Glomerular visceral epithelial cell (primary cell): ENCODE measurements around the gene BBS10.
"Not testable (repeated sequence)": the region's sequence is repeated elsewhere in the genome, so short reads cannot be mapped to it uniquely, and the experiment has no call there.

Experiments used
- DNase-seq: peaks from one replicate; pipeline ENCODE4 v3.0.0-alpha.2; 2016; ENCODE audit errors: extremely low spot score

The BBS10 gene

DNA sequence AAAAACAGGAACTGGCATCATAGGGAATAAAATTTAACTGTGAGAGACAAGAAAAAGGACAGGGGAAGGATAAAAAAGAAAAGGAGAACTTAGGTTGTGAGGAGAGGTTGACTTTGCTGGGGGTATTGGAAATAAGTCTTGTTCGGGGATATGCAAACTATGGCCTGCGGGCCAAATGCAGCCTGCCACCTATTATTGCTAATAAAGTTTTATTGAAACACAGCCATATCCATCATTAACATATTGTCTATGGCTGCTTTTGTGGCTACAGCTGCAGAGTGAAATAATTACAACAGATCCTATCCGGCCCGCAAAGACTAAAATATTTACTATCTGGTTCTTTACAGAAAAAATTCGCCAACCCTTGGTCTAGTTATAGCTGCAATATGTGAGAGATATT is 18.6 kb downstream of the BBS10 start:
- DNase-seq: no peak

DNA sequence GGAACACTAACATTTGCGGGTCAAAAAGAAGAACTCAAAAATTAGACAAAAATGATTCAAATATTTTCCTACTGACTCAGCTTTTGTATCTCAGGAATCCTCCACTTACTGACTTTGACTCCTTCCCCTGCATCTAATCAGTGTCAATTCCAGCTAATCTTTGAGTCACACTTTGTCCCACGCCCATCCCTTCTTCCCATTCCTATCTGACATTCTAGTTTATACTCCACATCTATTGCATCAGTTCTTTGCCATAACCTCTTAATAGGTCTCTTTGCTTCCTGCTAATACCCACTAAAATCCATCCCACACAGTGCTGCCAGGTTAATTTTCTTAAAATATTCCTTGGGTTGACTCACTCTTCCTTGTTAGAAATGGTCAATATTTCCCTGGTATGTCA is 19.1 kb downstream of the BBS10 start:
- DNase-seq: peak; percentile 61

DNA sequence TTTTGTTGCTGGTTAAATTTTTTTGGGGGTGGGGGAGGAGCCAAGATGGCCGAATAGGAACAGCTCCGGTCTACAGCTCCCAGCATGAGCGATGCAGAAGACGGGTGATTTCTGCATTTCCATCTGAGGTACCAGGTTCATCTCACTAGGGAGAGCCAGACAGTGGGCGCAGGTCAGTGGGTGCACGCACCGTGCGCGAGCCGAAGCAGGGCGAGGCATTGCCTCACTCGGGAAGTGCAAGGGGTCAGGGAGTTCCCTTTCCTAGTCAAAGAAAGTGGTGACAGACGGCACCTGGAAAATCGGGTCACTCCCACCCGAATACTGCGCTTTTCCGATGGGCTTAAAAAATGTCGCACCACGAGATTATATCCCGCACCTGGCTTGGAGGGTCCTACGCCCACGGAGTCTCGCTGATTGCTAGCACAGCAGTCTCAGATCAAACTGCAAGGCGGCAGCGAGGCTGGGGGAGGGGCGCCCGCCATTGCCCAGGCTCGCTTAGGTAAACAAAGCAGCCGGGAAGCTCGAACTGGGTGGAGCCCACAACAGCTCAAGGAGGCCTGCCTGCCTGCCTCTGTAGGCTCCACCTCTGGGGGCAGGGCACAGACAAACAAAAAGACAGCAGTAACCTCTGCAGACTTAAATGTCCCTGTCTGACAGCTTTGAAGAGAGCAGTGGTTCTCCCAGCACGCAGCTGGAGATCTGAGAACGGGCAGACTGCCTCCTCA is 28.5 kb downstream of the BBS10 start:
- DNase-seq: not testable (repeated sequence)

DNA sequence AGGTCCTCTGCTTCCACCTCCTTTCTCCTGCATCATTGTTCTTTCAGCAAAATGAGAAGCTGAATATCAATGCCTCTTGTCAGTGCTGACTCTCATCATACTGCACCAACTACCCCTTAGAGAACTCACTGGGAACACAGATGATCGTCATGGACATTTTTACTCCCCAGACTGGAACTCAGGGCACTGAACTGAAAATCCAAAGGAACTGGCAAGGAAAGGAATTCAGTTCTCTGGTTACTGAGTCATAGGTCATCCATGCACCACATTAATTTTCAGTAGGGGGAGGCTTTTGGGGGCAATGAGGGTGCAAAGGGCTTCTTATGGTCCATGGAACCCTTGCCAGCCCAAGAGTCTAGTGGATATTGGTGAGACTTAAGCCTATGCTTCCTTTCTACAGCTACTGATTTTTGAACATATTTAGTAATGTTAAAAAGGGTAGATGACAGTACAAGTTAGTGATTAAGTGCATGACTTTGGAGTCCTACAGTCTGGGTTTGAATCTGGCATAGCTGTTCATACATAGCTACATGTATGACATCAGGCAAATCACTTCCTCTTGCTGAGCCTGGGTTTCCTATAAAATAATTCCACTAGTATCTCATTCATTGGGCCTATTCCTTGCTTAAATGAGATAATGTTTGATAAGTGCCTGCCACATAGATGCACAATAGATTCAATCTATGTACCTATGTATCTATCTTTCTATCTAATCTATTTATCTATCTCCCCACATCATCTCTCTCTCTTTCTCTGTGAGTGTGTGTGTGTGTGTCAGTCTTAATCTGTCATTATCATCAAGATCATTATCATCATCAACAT is 29.2 kb downstream of the BBS10 start:
- no peak for DNase-seq

DNA sequence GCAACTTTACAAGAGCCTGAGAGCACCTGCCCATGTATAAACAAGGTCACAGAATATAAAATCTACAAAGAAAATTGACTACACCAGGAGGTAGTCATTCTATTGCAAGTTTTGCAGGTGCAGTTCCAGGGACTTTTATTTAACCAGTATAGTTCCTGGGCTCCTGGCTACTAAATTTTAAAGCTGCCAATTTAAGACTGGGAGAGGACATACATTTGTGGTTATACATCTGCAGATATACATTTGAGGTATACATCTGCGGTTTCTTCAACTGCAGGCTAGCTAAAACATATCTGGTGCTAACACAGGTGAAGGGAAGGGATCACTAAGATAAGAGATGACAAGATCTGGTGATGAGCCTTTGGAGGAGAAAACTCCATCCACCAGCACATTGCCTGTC is 30.2 kb downstream of the BBS10 start:
- no peak for DNase-seq

DNA sequence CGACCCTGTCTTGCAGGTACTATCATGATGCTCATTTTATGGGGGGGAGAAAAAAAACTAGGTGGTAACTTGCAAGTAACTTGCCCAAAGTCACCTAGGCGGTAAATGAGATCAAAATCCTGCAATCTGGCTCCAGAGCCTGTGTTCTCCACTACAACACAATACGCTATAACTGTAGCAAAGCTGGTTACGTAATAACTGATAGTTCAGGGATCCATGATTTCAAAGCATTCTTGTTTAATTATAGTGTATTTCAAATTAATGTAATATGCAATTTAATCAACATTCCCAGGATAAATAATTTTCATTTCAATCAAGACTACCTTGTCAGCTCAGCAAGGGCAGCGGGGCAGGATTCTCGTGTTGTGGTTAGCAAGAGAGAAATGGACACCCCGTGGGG is 31.7 kb downstream of the BBS10 start:
- DNase-seq: no peak

DNA sequence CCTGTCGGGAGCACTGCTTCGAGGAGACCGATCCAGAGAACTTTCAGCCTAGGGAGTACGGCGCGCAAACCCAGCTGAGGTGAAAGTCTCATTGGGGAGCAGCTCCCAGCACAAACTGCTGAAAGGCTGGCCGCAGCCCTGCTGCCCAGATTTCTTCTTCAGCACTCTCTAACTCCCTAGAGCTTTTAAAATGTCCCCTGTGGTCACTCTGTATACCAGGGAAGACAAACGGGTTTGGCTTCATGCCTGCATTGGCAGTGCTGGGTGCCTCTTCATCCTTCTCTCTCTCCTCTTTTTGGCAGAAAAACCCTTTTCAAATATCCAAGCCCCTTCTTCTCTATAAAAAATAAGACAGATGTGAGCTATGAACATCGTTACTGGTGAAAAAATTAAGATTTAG is 34.9 kb downstream of the BBS10 start:
- no peak for DNase-seq

DNA sequence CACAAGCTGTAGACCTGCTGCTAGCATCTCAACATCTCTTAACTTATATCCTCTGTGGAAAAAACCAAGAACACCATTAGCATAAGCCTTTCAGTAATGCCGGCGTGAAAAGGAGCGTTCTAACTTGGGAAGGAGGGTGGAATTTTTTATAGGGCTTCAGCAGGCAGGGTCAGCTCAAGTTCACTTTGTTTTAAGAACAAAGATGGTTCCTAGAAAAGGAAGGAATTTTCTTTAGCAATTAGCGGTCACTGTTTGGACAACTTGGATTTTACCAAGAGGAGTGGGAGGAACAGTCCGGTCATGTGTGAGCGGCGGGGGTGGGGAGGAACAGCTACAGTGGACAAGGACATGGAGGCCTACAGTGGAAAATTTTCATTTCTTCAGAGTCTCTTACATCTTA is 35.9 kb downstream of the BBS10 start:
- DNase-seq: no peak

DNA sequence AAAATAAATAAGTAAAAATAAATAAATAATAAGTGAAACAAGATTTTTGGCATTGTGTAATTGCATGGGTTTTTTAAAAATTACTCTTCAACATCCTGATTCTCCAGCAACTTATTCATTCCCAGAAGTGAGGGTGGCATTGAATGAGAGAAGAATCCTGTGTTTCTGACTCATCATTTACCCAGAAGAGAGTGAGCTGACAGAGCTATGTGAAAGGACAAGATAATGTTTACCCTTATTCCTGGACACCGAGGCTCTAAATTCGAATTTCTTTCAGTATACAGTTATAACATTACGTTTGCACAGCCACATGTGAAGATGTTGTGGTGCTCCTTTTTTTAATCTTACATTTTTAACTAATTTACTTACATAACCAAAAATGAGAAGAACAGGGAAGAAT is 36.4 kb downstream of the BBS10 start:
- DNase-seq: no peak

DNA sequence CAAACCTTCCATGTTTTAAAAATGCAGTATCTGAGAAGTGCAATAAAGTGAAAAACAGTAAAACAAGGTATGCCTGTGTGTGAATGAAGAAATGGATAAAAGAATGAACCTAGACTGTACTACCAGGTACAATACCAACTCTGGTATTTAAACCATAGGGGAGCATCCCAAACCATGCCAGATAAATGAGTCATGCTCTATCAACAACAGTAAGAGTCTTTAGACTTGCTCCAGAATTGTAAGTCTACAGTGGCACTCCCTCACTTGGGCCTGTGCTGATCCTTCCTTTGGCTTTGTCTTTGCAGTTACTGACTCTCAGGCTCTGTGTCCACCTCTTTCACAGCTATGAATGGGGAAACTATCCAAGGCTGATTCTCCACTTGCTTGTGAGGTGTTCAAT is 38.1 kb downstream of the BBS10 start:
- peak; percentile 46 for DNase-seq

DNA sequence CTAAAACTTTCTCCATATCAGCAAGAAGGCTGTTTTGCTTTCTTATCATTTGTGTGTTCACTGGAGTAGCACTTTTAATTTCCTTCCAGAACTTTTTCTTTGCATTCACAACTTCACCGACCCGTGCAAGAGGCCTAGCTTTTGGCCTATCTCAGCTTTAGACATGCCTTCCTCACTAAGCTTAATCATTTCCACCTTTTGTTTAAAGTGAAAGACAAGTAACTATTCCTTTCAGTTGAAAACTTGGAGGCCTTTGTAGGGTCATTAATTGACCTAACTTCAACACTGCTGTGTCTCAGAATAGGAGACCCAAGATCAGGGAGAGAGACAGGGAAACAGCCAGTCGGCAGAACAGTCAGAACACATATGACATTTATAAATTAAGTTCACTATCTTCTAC is 39.3 kb downstream of the BBS10 start:
- DNase-seq: no peak

DNA sequence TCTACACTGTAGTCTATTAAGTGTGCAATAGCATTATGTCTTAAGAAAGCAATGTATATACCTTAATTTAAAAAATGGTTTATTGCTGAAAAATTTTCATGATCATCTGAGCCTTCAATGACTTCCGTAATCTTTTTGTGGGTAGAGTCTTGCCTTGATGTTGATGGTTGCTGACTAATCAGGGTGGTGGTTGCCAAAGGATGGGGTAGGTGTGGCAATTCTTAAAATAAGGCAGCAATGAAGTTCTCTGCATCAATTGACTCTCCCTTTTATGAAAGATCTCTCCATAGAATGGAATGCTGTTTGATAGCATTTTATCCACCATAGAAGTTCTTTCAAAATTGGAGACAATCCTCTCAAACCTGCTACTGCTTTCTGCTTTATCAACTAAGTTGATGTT is 41.1 kb downstream of the BBS10 start:
- DNase-seq: no peak

DNA sequence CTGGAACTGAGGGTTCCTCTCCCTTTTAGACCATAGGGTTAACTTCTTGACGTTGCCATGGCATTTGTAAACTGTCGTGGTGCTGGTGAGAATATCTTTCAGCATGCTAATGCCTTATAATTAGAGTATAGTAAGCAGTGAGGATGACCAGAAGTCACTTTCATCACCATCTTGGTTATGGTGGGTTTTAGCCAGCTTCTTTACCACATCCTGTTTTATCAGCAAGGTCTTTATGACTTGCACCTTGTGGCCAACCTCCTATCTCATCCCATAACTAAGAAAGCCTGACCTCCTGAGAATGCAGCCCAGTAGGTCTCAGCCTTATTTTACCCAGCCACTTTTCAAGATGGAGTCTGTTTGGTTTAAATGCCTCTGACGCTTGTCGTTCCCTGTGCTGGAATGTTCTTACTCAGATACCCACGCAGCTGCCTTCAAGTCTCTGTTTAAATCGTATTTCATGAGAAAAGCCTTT is 44.2 kb downstream of the BBS10 start:
- peak; percentile 6 for DNase-seq

DNA sequence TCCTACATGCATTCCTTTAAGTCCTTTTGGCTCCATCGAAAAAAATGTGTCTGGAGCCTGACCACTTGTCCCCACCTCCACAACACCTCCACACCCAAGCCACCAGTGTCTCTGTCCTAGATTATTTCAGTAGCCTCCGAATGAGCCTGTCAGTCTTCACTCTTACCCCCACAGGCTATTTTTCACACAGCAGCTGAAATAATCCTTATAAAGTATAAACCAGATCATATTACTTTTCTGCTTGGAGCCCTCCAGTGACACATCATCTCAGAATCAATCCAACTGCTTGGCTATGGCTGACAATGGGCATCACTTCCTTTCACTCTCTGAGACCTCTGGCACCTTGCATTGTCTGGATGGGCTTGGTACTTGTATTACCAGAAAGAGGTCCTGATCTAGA is 44.9 kb downstream of the BBS10 start:
- DNase-seq: peak; percentile 4

DNA sequence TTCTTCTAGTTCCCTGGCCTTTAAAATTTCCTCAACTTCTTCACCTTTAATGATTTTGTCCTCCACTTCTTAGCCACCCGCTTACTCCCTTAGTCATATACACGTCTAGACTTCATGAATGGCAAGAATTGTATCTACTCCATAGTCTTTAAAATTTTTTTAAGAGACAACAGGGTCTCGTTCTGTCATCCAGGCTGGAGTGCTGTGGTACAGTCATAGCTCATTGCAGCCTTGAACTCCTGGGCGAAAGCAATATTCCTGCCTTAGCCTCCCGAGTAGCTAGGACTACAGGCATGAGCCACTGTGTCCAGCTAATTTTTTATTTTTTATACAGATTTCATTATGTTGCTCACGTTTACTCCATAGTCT is 47.9 kb downstream of the BBS10 start:
- DNase-seq: no peak

DNA sequence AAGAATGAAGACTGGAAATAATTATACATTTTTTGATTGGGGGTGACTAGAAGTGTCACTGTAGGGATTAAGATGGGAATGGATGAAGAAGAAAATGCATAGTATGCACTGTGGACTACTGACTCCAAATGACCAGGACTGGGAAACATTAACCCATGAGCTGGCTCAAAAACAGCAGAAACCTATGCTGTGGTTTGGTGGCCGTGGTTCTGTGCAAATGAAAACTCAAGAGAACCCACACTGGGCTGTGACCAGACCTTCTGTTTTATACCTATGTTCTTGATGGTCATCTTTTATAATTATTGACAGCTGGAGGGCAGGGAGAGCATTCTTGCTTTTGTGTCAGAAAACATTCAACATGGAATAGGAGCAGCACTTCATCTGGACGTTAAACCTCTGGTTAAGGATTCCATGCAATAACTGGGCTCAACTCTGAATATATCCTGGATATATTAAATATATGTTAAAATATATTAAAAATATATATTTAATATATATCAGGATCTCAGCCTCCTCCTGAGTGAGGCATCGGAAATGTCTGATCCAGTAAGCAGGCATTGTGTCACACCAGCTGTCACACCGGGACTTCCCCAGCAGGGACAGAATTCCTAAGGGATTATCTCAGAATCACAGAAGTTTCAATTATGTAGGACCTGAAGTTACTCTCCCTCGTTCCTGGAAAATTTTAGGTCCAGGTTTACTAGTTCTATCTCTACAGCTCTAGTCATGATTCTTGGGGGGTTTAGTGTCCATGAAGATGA is 48.5 kb downstream of the BBS10 start:
- peak; percentile 77 for DNase-seq
